ENCODE results near the gene BEST3. TPM values are rescaled to one million over a fixed set of nuclear protein-coding genes. Genes with fewer than 3 reads are reported as not detected.

BEST3 gene
- total RNA-seq: not detected

- Mint-ChIP-seq H3K36me3 (ENCODE audit: insufficient read depth in 2 of 2) (no peaks in the 10 kb centered on the region), H3K9me3 (no peaks in the 10 kb centered on the region)
Observed at GRCh38 chr12:69698769-69699540, at the start of gene BEST3. Gene BEST3, minus strand, starts transcription at chr12:69699303. Its CDS starts 1,505 bp downstream, at chr12:69697798.

GRCh38 chr12:69744109-69744508 is 45.0 kb upstream of the BEST3 start:
- no peak for ATAC-seq (replicated peaks in 1 of 2)
- Mint-ChIP-seq H3K36me3 (ENCODE audit: insufficient read depth in 2 of 2) (peaks cover 3% of the 10 kb centered on the region in 2 donors), H3K9me3 (no peaks in the 10 kb centered on the region), H3K4me3 (no peak overlapping the region), H3K4me1 (ENCODE audit: low read depth) (peaks cover 32% of the 10 kb centered on the region), H3K27me3 (ENCODE audit: low read depth) (no peaks in the 10 kb centered on the region), H3K27ac (no peak overlapping the region)
- no peak for DNase-seq

More at GRCh38 chr12:69698769-69699540, at the start of gene BEST3:
- Mint-ChIP-seq H3K4me3 (no peak within 1 kb of the TSS), H3K4me1 (ENCODE audit: low read depth) (no peaks in the 10 kb centered on the region), H3K27me3 (ENCODE audit: low read depth) (peaks cover 8% of the 10 kb centered on the region), H3K27ac (no peak within 1 kb of the TSS)
- ATAC-seq (replicated peaks in 1 of 2) (no peak), DNase-seq (no peak)

- Mint-ChIP-seq H3K36me3 (ENCODE audit: insufficient read depth in 2 of 2) (peaks cover 0 to 3% of the 10 kb centered on the region in 2 donors), H3K4me3 (peak overlapping the region; percentile 78 to 88), H3K9me3 (no peaks in the 10 kb centered on the region), H3K4me1 (ENCODE audit: low read depth) (peaks cover 30% of the 10 kb centered on the region), H3K27ac (peak overlapping the region; percentile 62), H3K27me3 (ENCODE audit: low read depth) (peaks cover 10% of the 10 kb centered on the region)
- peak; percentile 35 to 37 for ATAC-seq (replicated peaks in 1 of 2)
- DNase-seq: peak; percentile 57 to 61
Observed at GRCh38 chr12:69739287-69740191, 40.4 kb upstream of the BEST3 start.

GRCh38 chr12:69738351-69739286 is 39.5 kb upstream of the BEST3 start, which contains the start of gene RAB3IP:
Gene RAB3IP, plus strand, starts transcription at chr12:69738860. Its CDS starts 16,549 bp downstream, at chr12:69755409.
- Mint-ChIP-seq H3K27me3 (ENCODE audit: low read depth) (peaks cover 18% of the 10 kb centered on the region), H3K4me1 (ENCODE audit: low read depth) (peaks cover 30% of the 10 kb centered on the region), H3K9me3 (no peaks in the 10 kb centered on the region), H3K36me3 (ENCODE audit: insufficient read depth in 2 of 2) (peaks cover 0 to 3% of the 10 kb centered on the region in 2 donors), H3K4me3 (peak within 1 kb of the TSS; percentile 82 to 88), H3K27ac (peak within 1 kb of the TSS; percentile 62)
- DNase-seq (peak; percentile 93 to 94), ATAC-seq (replicated peaks in 1 of 2) (peak; percentile 91)

- no peaks in the 10 kb centered on the region for H3K36me3 Mint-ChIP-seq (ENCODE audit: insufficient read depth in 2 of 2)
Observed at GRCh38 chr12:69733638-69734037, 34.5 kb upstream of the BEST3 start.

GRCh38 chr12:69732088-69732487 is 33.0 kb upstream of the BEST3 start:
- no peak for DNase-seq
- peaks cover 19% of the 10 kb centered on the region for H3K27me3 Mint-ChIP-seq (ENCODE audit: low read depth)
- H3K4me3 Mint-ChIP-seq: no peak overlapping the region
- H3K36me3 Mint-ChIP-seq (ENCODE audit: insufficient read depth in 2 of 2): no peaks in the 10 kb centered on the region
- H3K4me1 Mint-ChIP-seq (ENCODE audit: low read depth): no peaks in the 10 kb centered on the region
- no peak overlapping the region for H3K27ac Mint-ChIP-seq
- H3K9me3 Mint-ChIP-seq: no peaks in the 10 kb centered on the region
- no peak for ATAC-seq (replicated peaks in 1 of 2)

More at GRCh38 chr12:69733638-69734037, 34.5 kb upstream of the BEST3 start:
- peaks cover 25% of the 10 kb centered on the region for H3K27me3 Mint-ChIP-seq (ENCODE audit: low read depth)
- DNase-seq: no peak
- H3K4me3 Mint-ChIP-seq: no peak overlapping the region
- H3K27ac Mint-ChIP-seq: no peak overlapping the region
- ATAC-seq (replicated peaks in 1 of 2): no peak
- H3K9me3 Mint-ChIP-seq: no peaks in the 10 kb centered on the region
- H3K4me1 Mint-ChIP-seq (ENCODE audit: low read depth): peaks cover 4% of the 10 kb centered on the region

- H3K4me1 Mint-ChIP-seq (ENCODE audit: low read depth): no peaks in the 10 kb centered on the region
- H3K9me3 Mint-ChIP-seq: no peaks in the 10 kb centered on the region
Observed at GRCh38 chr12:69726922-69727321, 27.8 kb upstream of the BEST3 start.

GRCh38 chr12:69720750-69721149 is 21.6 kb upstream of the BEST3 start:
- no peak for DNase-seq
- Mint-ChIP-seq H3K36me3 (ENCODE audit: insufficient read depth in 2 of 2) (no peaks in the 10 kb centered on the region), H3K4me1 (ENCODE audit: low read depth) (no peaks in the 10 kb centered on the region), H3K9me3 (no peaks in the 10 kb centered on the region), H3K4me3 (no peak overlapping the region), H3K27ac (no peak overlapping the region), H3K27me3 (ENCODE audit: low read depth) (peaks cover 9% of the 10 kb centered on the region)
- no peak for ATAC-seq (replicated peaks in 1 of 2)

More at GRCh38 chr12:69726922-69727321, 27.8 kb upstream of the BEST3 start:
- H3K27ac Mint-ChIP-seq: no peak overlapping the region
- H3K4me3 Mint-ChIP-seq: no peak overlapping the region
- no peaks in the 10 kb centered on the region for H3K36me3 Mint-ChIP-seq (ENCODE audit: insufficient read depth in 2 of 2)
- no peak for DNase-seq
- no peak for ATAC-seq (replicated peaks in 1 of 2)
- peaks cover 14% of the 10 kb centered on the region for H3K27me3 Mint-ChIP-seq (ENCODE audit: low read depth)

- Mint-ChIP-seq H3K9me3 (no peaks in the 10 kb centered on the region), H3K36me3 (ENCODE audit: insufficient read depth in 2 of 2) (no peaks in the 10 kb centered on the region), H3K27me3 (ENCODE audit: low read depth) (peaks cover 9% of the 10 kb centered on the region), H3K4me1 (ENCODE audit: low read depth) (no peaks in the 10 kb centered on the region), H3K4me3 (no peak overlapping the region), H3K27ac (no peak overlapping the region)
- DNase-seq (no peak), ATAC-seq (replicated peaks in 1 of 2) (no peak)
Observed at GRCh38 chr12:69719336-69720316, 20.5 kb upstream of the BEST3 start.

- no peaks in the 10 kb centered on the region for H3K4me1 Mint-ChIP-seq (ENCODE audit: low read depth)
Observed at GRCh38 chr12:69714542-69714941, 15.4 kb upstream of the BEST3 start.

GRCh38 chr12:69712826-69713225 is 13.7 kb upstream of the BEST3 start:
- ATAC-seq (replicated peaks in 1 of 2) (no peak), DNase-seq (no peak)
- no peaks in the 10 kb centered on the region for H3K36me3 Mint-ChIP-seq (ENCODE audit: insufficient read depth in 2 of 2)
- H3K9me3 Mint-ChIP-seq: no peaks in the 10 kb centered on the region
- no peak overlapping the region for H3K4me3 Mint-ChIP-seq
- H3K27me3 Mint-ChIP-seq (ENCODE audit: low read depth): no peaks in the 10 kb centered on the region
- no peaks in the 10 kb centered on the region for H3K4me1 Mint-ChIP-seq (ENCODE audit: low read depth)
- no peak overlapping the region for H3K27ac Mint-ChIP-seq

More at GRCh38 chr12:69714542-69714941, 15.4 kb upstream of the BEST3 start:
- Mint-ChIP-seq H3K9me3 (no peaks in the 10 kb centered on the region), H3K36me3 (ENCODE audit: insufficient read depth in 2 of 2) (no peaks in the 10 kb centered on the region), H3K27me3 (ENCODE audit: low read depth) (no peaks in the 10 kb centered on the region), H3K27ac (no peak overlapping the region), H3K4me3 (no peak overlapping the region)
- DNase-seq: no peak
- no peak for ATAC-seq (replicated peaks in 1 of 2)
